HepG2 (cell line): ENCODE results near the gene AUTS2. TPM values are rescaled to one million over a fixed set of nuclear protein-coding genes. Genes with fewer than 3 reads are reported as not detected.

ENCODE experiments used
- ATAC-seq: fragments of 200-7000 bp; cut with Tn5 transposase; 3 replicates; pipeline ENCODE4 v1.9.1; 2020; ENCODE audit warnings: mild to moderate bottlenecking, moderate library complexity
- BruUV-seq: library from RNA; stranded (reverse); fragments of 400-500 nt; replicated peaks from 2 replicates; lab custom pipeline; 2021; lab: Mats Ljungman, UMichigan
- CTCF ChIA-PET: fragments of 300-600 bp; formaldehyde crosslinking; extraction: SDS; loops from one replicate; lab custom pipeline; 2021; ENCODE audit warnings: low total read pairs, inconsistent platforms, low intra/inter-chr PET ratio; lab: Yijun Ruan, JAX
- POLR2A ChIA-PET: fragments of 350-600 bp; sonication (Branson Sonifier 250); formaldehyde crosslinking; loops from one replicate; lab custom pipeline; 2020; ENCODE audit warnings: antibody characterized with exemption, inconsistent platforms; lab: Yijun Ruan, JAX
- DNase-seq: peaks from one replicate; pipeline ENCODE4 v3.0.0-alpha.2; 2015; ENCODE audit warnings: low spot score
- FAIRE-seq: peaks from 3 replicates; lab custom pipeline; 2011; peaks lifted over from hg19 to GRCh38; lab: Jason Lieb, UNC
- H2AFZ ChIP-seq: one replicate; pipeline ENCODE4 v1.6.1; 2011; ENCODE audit warnings: low read length, inconsistent platforms
- H3K27ac ChIP-seq: fragments of 300-600 bp; 3 replicates; pipeline ENCODE4 v1.8.0; 2011; ENCODE audit warnings: mixed run types, mild to moderate bottlenecking, mixed read lengths, low read length, inconsistent platforms; ENCODE audit not compliant: insufficient read depth; ENCODE audit errors: extremely low read length
- H3K27me3 ChIP-seq, 2 experiments: fragments of 200-600 bp in 1 of 2; 2 replicates in 1 of 2; 3 replicates in 1 of 2; pipeline versions ENCODE4 v1.6.0 to v1.8.0; 2011; ENCODE audit warnings: low read length in 2 of 2, mild to moderate bottlenecking in 2 of 2, moderate library complexity in 2 of 2, inconsistent platforms in 1 of 2; ENCODE audit not compliant: insufficient read depth in 2 of 2, control insufficient read depth in 1 of 2
- H3K36me3 ChIP-seq, 2 experiments: fragments of 200-600 bp in 1 of 2; replicated peaks in 1 of 2; 2 replicates in 1 of 2; 3 replicates in 1 of 2; pipeline versions ENCODE4 v1.5.1 to v1.8.0; 2011; ENCODE audit warnings: low read length in 2 of 2, inconsistent platforms in 1 of 2; ENCODE audit not compliant: insufficient read depth in 2 of 2, control insufficient read depth in 1 of 2
- H3K4me1 ChIP-seq: 2 replicates; pipeline ENCODE4 v1.5.1; 2012; ENCODE audit warnings: low read length, inconsistent platforms; ENCODE audit not compliant: insufficient read depth
- H3K4me2 ChIP-seq: 2 replicates; pipeline ENCODE4 v1.6.0; 2011; ENCODE audit warnings: low read depth, low read length, inconsistent platforms
- H3K4me3 ChIP-seq, 3 experiments: fragments of 200-600 bp in 1 of 3; sonication (generic), shearing (Covaris generic) in 1 of 3; replicated peaks in 1 of 3; 2 replicates each; pipeline ENCODE4 v1.5.1; 2011 to 2016; ENCODE audit warnings: low read length in 3 of 3, inconsistent platforms in 2 of 3, low read depth in 2 of 3, mild to moderate bottlenecking in 2 of 3, control low read depth in 1 of 3, mixed read lengths in 1 of 3; ENCODE audit not compliant: insufficient read depth in 1 of 3
- H3K79me2 ChIP-seq: one replicate; pipeline ENCODE4 v1.6.1; 2011; ENCODE audit warnings: low read length, inconsistent platforms; ENCODE audit not compliant: insufficient read depth
- H3K9ac ChIP-seq: 2 replicates; pipeline ENCODE4 v1.6.0; 2011; ENCODE audit warnings: mild to moderate bottlenecking, low read depth, low read length, inconsistent platforms; ENCODE audit not compliant: insufficient read depth
- H3K9me3 ChIP-seq: 2 replicates; pipeline ENCODE4 v1.5.1; 2012; ENCODE audit warnings: mild to moderate bottlenecking, low read length
- H4K20me1 ChIP-seq: 2 replicates; pipeline ENCODE4 v1.6.0; 2011; ENCODE audit warnings: inconsistent platforms, mild to moderate bottlenecking, low read length, moderate library complexity; ENCODE audit not compliant: insufficient read depth
- CERS6 ChIP-seq: sonication (generic); formaldehyde crosslinking; IDR thresholded peaks from 2 replicates; pipeline ENCODE4 v1.5.0; 2020; ENCODE audit warnings: missing genetic modification reagents
- ETV6 ChIP-seq: sonication (generic); formaldehyde crosslinking; conservative IDR thresholded peaks from 2 replicates; pipeline ENCODE4 v1.4.0; 2020; ENCODE audit warnings: missing genetic modification reagents
- FOXM1 ChIP-seq: sonication (generic); formaldehyde crosslinking; IDR thresholded peaks from 2 replicates; pipeline ENCODE4 v1.5.0; 2020; ENCODE audit warnings: missing genetic modification reagents
- GTF2F1 ChIP-seq: fragments of 150-350 bp; IDR thresholded peaks from 2 replicates; pipeline ENCODE4 v1.6.1; 2014; ENCODE audit warnings: low read length
- GZF1 ChIP-seq: sonication (generic); formaldehyde crosslinking; IDR thresholded peaks from 2 replicates; pipeline ENCODE4 v1.5.1; 2020; ENCODE audit warnings: mild to moderate bottlenecking, missing genetic modification reagents
- HINFP ChIP-seq: sonication (generic); formaldehyde crosslinking; IDR thresholded peaks from 2 replicates; pipeline ENCODE4 v1.4.0; 2020; ENCODE audit warnings: low read depth, mild to moderate bottlenecking, missing genetic modification reagents
- HMGA1 ChIP-seq: sonication (generic); formaldehyde crosslinking; conservative IDR thresholded peaks from 2 replicates; pipeline ENCODE4 v1.4.0; 2020; ENCODE audit warnings: missing genetic modification reagents
- NFATC3 ChIP-seq: sonication (generic); formaldehyde crosslinking; IDR thresholded peaks from 2 replicates; pipeline ENCODE4 v1.5.1; 2020; ENCODE audit warnings: mild to moderate bottlenecking, missing genetic modification reagents
- PCBP1 ChIP-seq: fragments of 200-400 bp; formaldehyde crosslinking; IDR thresholded peaks from 2 replicates; pipeline ENCODE4 v1.6.1; 2017; ENCODE audit warnings: mild to moderate bottlenecking, low read depth, low read length, borderline replicate concordance
- PHB2 ChIP-seq: fragments of 450-650 bp; IDR thresholded peaks from 2 replicates; pipeline ENCODE4 v1.6.1; 2018; ENCODE audit not compliant: partially characterized antibody
- POLR2A ChIP-seq, 2 experiments: IDR thresholded peaks; 2 replicates each; pipeline ENCODE4 v1.6.1; 2011; ENCODE audit warnings: low read depth in 2 of 2, low read length in 2 of 2, mild to moderate bottlenecking in 1 of 2, moderate library complexity in 1 of 2; ENCODE audit not compliant: insufficient read depth in 1 of 2
- ZBTB21 ChIP-seq: sonication (generic); formaldehyde crosslinking; IDR thresholded peaks from 2 replicates; pipeline ENCODE4 v1.4.0; 2020; ENCODE audit warnings: missing genetic modification reagents
- ZBTB7B ChIP-seq: sonication (generic); formaldehyde crosslinking; IDR thresholded peaks from 2 replicates; pipeline ENCODE4 v1.4.0; 2020; ENCODE audit warnings: missing genetic modification reagents
- ZKSCAN1 ChIP-seq: fragments of 150-350 bp; IDR thresholded peaks from 2 replicates; pipeline ENCODE4 v1.6.1; 2014; ENCODE audit warnings: low read length
- WGBS: methylation state at CpG from one replicate; pipeline ENCODE4 v1.1.6; 2017; ENCODE audit warnings: low lambda C conversion rate; 5-methylcytosine and 5-hydroxymethylcytosine counted together
- in situ Hi-C: cut with HindIII; loops from 2 replicates; pipeline ENCODE4 v1.10.0; 2017; ENCODE audit warnings: low pct_unique_long_range_greater_than_20kb; ENCODE audit not compliant: extremely low pct_ligation_motif_present
- intact Hi-C: fragments of 100-400 bp; cut with micrococcal nuclease; formaldehyde crosslinking; loops from one replicate; pipeline ENCODE4 v1.10.0; 2022; ENCODE audit not compliant: unreplicated experiment
- polyA plus RNA-seq, 8 experiments: library from polyadenylated mRNA; depleted of rRNA in 3 of 8; stranded (reverse) in 7 of 8; unstranded in 1 of 8; fragments of >200 nt; fragmentation: Illumina TruSeq in 4 of 8; extraction: Trizol in 4 of 8; gene quantifications; 2 replicates each; pipeline versions ENCODE4 v1.2.1 to v1.2.3, GENCODE V29; 2011 to 2016; ENCODE audit warnings: low read depth in 4 of 8, missing spikeins in 1 of 8, mixed read lengths in 1 of 8; ENCODE audit not compliant: insufficient read depth in 1 of 8
- total RNA-seq, 5 experiments: library from RNA; depleted of rRNA; stranded (reverse); fragments of >200 nt; fragmentation: Illumina TruSeq; extraction: Trizol; gene quantifications; 2 replicates each; pipeline ENCODE4 v1.2.3, GENCODE V29; 2016; ENCODE audit warnings: low read depth in 1 of 5

AUTS2 gene
- total and polyA plus RNA-seq, 2 of the 13 experiments (the other 11 are each of a cell fraction or from before 2014, with no cell fraction given): 0.38 TPM; not detected in 1

GRCh38 chr7:69754476-69754875, 156.2 kb downstream of the AUTS2 start:
- Histone ChIP-seq H2AFZ (no peak overlapping the region), H3K27ac (no peak overlapping the region), H3K27me3 (no peaks in the 10 kb centered on the region), H4K20me1 (no peaks in the 10 kb centered on the region), H3K36me3 (no peaks in the 10 kb centered on the region), H3K79me2 (no peaks in the 10 kb centered on the region), H3K4me2 (no peak overlapping the region), H3K4me3 (no peak overlapping the region), H3K9ac (no peak overlapping the region), H3K4me1 (no peaks in the 10 kb centered on the region), H3K9me3 (no peaks in the 10 kb centered on the region)
- in situ Hi-C loops (no loop called here), intact Hi-C loops (no loop called here)
- no TSS peak for BruUV-seq
- 31% methylated on average over 3 of the region's 3 CpGs for WGBS
- CTCF ChIA-PET: no interaction called here
- TF ChIP-seq NFATC3 (CRISPR knock-in tag): no peak
- no peak for TF ChIP-seq POLR2A (IDR thresholded peaks at IDR 0.05; ENCODE audit: insufficient read depth in 1 of 2, low read depth in 2 of 2, low read length in 2 of 2)
- no peak for TF ChIP-seq ZBTB7B (CRISPR knock-in tag)
- TF ChIP-seq HMGA1: no peak
- no peak for TF ChIP-seq ZBTB21 (CRISPR knock-in tag)
- no peak for TF ChIP-seq PHB2
- no peak for TF ChIP-seq CERS6 (CRISPR knock-in tag)
- no peak for TF ChIP-seq HINFP (CRISPR knock-in tag)
- TF ChIP-seq PCBP1: no peak
- TF ChIP-seq ETV6 (CRISPR knock-in tag): no peak
- TF ChIP-seq GTF2F1: no peak
- TF ChIP-seq GZF1 (CRISPR knock-in tag): no peak
- no peak for TF ChIP-seq FOXM1 (CRISPR knock-in tag)
- TF ChIP-seq ZKSCAN1: no peak
- DNase-seq (no peak), ATAC-seq (no peak), FAIRE-seq (no peak)
- POLR2A ChIA-PET: no interaction called here
